GM19463 (cell line): Measurements from ENCODE around the gene LCE1B.

ENCODE experiments used
- ATAC-seq: cut with Tn5 transposase; IDR thresholded peaks from one replicate; pipeline ENCODE4 v1.9.1; 2021; ENCODE audit warnings: mild to moderate bottlenecking, moderate library complexity; ENCODE audit not compliant: unreplicated experiment

Gene LCE1B

GRCh38 chr1:152811671-152812070, at the start of gene LCE1B:
TSS of gene LCE1B (plus strand) at chr1:152811971. CDS start at chr1:152812447, 476 bp downstream.
- ATAC-seq: no peak

- ATAC-seq: no peak
Observed at GRCh38 chr1:152768847-152769533, 42.8 kb upstream of the LCE1B start.

- no peak for ATAC-seq
Observed at GRCh38 chr1:152770411-152770810, 41.4 kb upstream of the LCE1B start.

GRCh38 chr1:152774875-152775274, 36.9 kb upstream of the LCE1B start, which contains the start of gene LCE1F:
TSS of gene LCE1F (plus strand) at chr1:152775140. CDS start at chr1:152776372, 1,232 bp downstream.
- ATAC-seq: no peak

GRCh38 chr1:152776361-152776760, 35.4 kb upstream of the LCE1B start:
- no peak for ATAC-seq

- ATAC-seq: no peak
Observed at GRCh38 chr1:152777510-152778137, 34.1 kb upstream of the LCE1B start.

GRCh38 chr1:152783095-152783494, 28.7 kb upstream of the LCE1B start:
- ATAC-seq: no peak

GRCh38 chr1:152786077-152786476, 25.7 kb upstream of the LCE1B start, which contains the start of gene LCE1E:
TSS of gene LCE1E (plus strand) at chr1:152786257. CDS start at chr1:152787300, 1,043 bp downstream.
- ATAC-seq: no peak

- no peak for ATAC-seq
Observed at GRCh38 chr1:152795686-152796085, 16.1 kb upstream of the LCE1B start.

- no peak for ATAC-seq
Observed at GRCh38 chr1:152796421-152796820, 15.3 kb upstream of the LCE1B start, which contains the start of gene LCE1D. TSS of gene LCE1D (plus strand) at chr1:152796721. CDS start at chr1:152797795, 1,074 bp downstream.

GRCh38 chr1:152801333-152801732, 10.4 kb upstream of the LCE1B start:
- no peak for ATAC-seq

GRCh38 chr1:152806576-152806975, 5.2 kb upstream of the LCE1B start, which contains the start of gene LCE1C:
TSS of gene LCE1C (minus strand) at chr1:152806651. CDS start at chr1:152805478, 1,173 bp downstream.
- no peak for ATAC-seq

- no peak for ATAC-seq
Observed at GRCh38 chr1:152811050-152811449, 721 bp upstream of the LCE1B start.

GRCh38 chr1:152817309-152817708, 5.5 kb downstream of the LCE1B start:
- ATAC-seq: no peak

- ATAC-seq: no peak
Observed at GRCh38 chr1:152823294-152823693, 11.5 kb downstream of the LCE1B start.

GRCh38 chr1:152824964-152825363, 13.2 kb downstream of the LCE1B start:
- ATAC-seq: no peak

GRCh38 chr1:152827173-152827572, 15.4 kb downstream of the LCE1B start, which contains the start of gene LCE1A:
TSS of gene LCE1A (plus strand) at chr1:152827473. CDS start at chr1:152827473, 0 bp downstream.
- ATAC-seq: no peak

- ATAC-seq: no peak
Observed at GRCh38 chr1:152836870-152837269, 25.1 kb downstream of the LCE1B start.

- ATAC-seq: no peak
Observed at GRCh38 chr1:152842556-152842955, 30.8 kb downstream of the LCE1B start, which contains the start of gene LCE6A. TSS of gene LCE6A (plus strand) at chr1:152842856. CDS start at chr1:152843521, 665 bp downstream.

GRCh38 chr1:152855661-152856060, 43.9 kb downstream of the LCE1B start:
- ATAC-seq: no peak

- ATAC-seq: no peak
Observed at GRCh38 chr1:152858062-152858461, 46.3 kb downstream of the LCE1B start.

GRCh38 chr1:152859696-152860095, 47.9 kb downstream of the LCE1B start, which contains the start of gene LCE7A:
TSS of gene LCE7A (plus strand) at chr1:152859996. CDS start at chr1:152860698, 702 bp downstream.
- ATAC-seq: no peak
